Pancreas (tissue), 10 donors: ENCODE data around the gene CASP14. TPM values are rescaled to one million over a fixed set of nuclear protein-coding genes. Genes with fewer than 3 reads are reported as not detected.

Experiments
- ATAC-seq, 4 donors: fragments of 200-7000 bp; cut with Tn5 transposase; one replicate each; pipeline versions ENCODE4 v1.8.0 to v1.9.1; 2020; ENCODE audit warnings: mild to moderate bottlenecking in 4 of 4, moderate library complexity in 4 of 4
- DNase-seq, 6 donors: peaks; one replicate each; pipeline ENCODE4 v3.0.0-alpha.2; 2020
- FAIRE-seq: peaks from 2 replicates; lab custom pipeline; 2012; peaks lifted over from hg19 to GRCh38; lab: Jason Lieb, UNC
- H3K27ac ChIP-seq, 4 donors: fragments of 200-600 bp; sonication (generic); 1 replicate in 3 of 4; 2 replicates in 1 of 4; pipeline versions ENCODE4 v1.5.0 to v1.8.0; 2020
- H3K27me3 ChIP-seq, 4 donors: fragments of 200-600 bp; one replicate each; pipeline ENCODE4 v1.8.0; 2021
- H3K36me3 ChIP-seq, 3 donors: fragments of 200-600 bp; sonication (generic) in 1 of 3; one replicate each; pipeline versions ENCODE4 v1.5.0 to v1.8.0; 2020 to 2021
- H3K4me1 ChIP-seq, 3 donors: fragments of 200-600 bp; one replicate each; pipeline ENCODE4 v1.8.0; 2021
- H3K4me3 ChIP-seq, 4 donors: fragments of 200-600 bp; sonication (generic) in 2 of 4; one replicate each; pipeline versions ENCODE4 v1.5.0 to v1.8.0; 2020 to 2021
- H3K9me3 ChIP-seq, 4 donors: fragments of 200-600 bp; one replicate each; pipeline ENCODE4 v1.8.0; 2021
- WGBS, 2 donors: extraction: QIAGEN DNeasy Blood & Tissue Kit; methylation state at CpG; one replicate each; pipeline ENCODE4 v1.1.7; 2013; 5-methylcytosine and 5-hydroxymethylcytosine counted together
- intact Hi-C, 3 donors: fragments of 100-400 bp; cut with DNase I; formaldehyde crosslinking; loops; one replicate each; pipeline versions ENCODE4 v1.11.1 to v1.14.2; 2022
- polyA plus RNA-seq, 2 donors: library from polyadenylated mRNA; stranded (reverse); fragments of 200-250 nt; gene quantifications; one replicate each; pipeline ENCODE4 v1.2.3, GENCODE V29; 2013
- total RNA-seq, 6 donors: library from RNA; stranded (reverse); fragmentation: NEBNext Ultra II Directional in 4 of 6; extraction: Animal tissue kit (Norgen Biotek cat#: 25700) in 4 of 6; gene quantifications; one replicate each; pipeline versions ENCODE4 v1.2.1 to v1.2.4, GENCODE V29; 2021 to 2023
- TF ChIP-seq, protein P1 (sequence below), 4 donors: fragments of 200-600 bp; sonication (generic) in 3 of 4; IDR thresholded peaks; one replicate each; pipeline versions ENCODE4 v1.5.0 to v1.8.0; 2021; ENCODE audit warnings: antibody characterized with exemption in 4 of 4
- donor health status: healthy with polysubstance abuse.
- donor health status: DM: no; HTN: no; CAD: no; lungs with moderate emphysema.
- donor health status: DM: no; HTN: no; CAD: no.
- donor health status: control.
- donor health status: control.
- donor health status: Bipolar disorder and iron deficiency.
- donor health status: DM: yes; HTN: yes; CAD: no.
- donor health status: DM: no; HTN: no; CAD: no.
- donor health status: DM: no; HTN: no; CAD: no.
- donor health status: DM: yes; HTN: yes; CAD: no.

Gene CASP14
- total and polyA plus RNA-seq, 8 donors: 0.04 to 0.73 (median 0.14) TPM; not detected in 3

- peak; percentile 65 to 83 (median 74) for ATAC-seq
- H3K4me1 ChIP-seq: no peaks in the 10 kb centered on the region
- peak within 1 kb of the TSS; percentile 51 to 74 (median 68) for H3K27ac ChIP-seq
- no peaks in the 10 kb centered on the region for H3K36me3 ChIP-seq
- TF ChIP-seq, protein P1, sequence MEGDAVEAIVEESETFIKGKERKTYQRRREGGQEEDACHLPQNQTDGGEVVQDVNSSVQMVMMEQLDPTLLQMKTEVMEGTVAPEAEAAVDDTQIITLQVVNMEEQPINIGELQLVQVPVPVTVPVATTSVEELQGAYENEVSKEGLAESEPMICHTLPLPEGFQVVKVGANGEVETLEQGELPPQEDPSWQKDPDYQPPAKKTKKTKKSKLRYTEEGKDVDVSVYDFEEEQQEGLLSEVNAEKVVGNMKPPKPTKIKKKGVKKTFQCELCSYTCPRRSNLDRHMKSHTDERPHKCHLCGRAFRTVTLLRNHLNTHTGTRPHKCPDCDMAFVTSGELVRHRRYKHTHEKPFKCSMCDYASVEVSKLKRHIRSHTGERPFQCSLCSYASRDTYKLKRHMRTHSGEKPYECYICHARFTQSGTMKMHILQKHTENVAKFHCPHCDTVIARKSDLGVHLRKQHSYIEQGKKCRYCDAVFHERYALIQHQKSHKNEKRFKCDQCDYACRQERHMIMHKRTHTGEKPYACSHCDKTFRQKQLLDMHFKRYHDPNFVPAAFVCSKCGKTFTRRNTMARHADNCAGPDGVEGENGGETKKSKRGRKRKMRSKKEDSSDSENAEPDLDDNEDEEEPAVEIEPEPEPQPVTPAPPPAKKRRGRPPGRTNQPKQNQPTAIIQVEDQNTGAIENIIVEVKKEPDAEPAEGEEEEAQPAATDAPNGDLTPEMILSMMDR (IDR thresholded peaks at IDR 0.05): no peak
- H3K4me3 ChIP-seq: peak within 1 kb of the TSS; percentile 30 to 55 (median 48)
- no peaks in the 10 kb centered on the region for H3K9me3 ChIP-seq
- no peak for FAIRE-seq
- no peaks in the 10 kb centered on the region for H3K27me3 ChIP-seq
- peak in 2 of 6 donors; percentile 34 to 36 for DNase-seq
- 6 to 7% methylated on average over 69 to 73 of the region's 78 CpGs for WGBS, 2 donors
- intact Hi-C loops: no loop called here
These were observed 58.1 kb downstream of the CASP14 start, which contains the start of gene SYDE1 for GRCh38 chr19:15107061-15108010. Gene SYDE1, plus strand, starts transcription at chr19:15107401. Its CDS starts 33 bp downstream, at chr19:15107434.

Other genes starting within 250 kb of the CASP14 start
- not detected for gene OR7A5, start 214.3 kb upstream of the CASP14 start, total RNA-seq
- gene OR7A5, start 214.3 kb upstream of the CASP14 start, polyA plus RNA-seq: not detected
- under 1 TPM in 1 of 6 donors, not detected in 5; 0.03 TPM for gene OR7C1, start 214.3 kb upstream of the CASP14 start, total RNA-seq
- not detected for gene OR7C1, start 214.3 kb upstream of the CASP14 start, polyA plus RNA-seq
- not detected for gene OR7A10, start 200.6 kb upstream of the CASP14 start, total RNA-seq
- gene OR7A10, start 200.6 kb upstream of the CASP14 start, polyA plus RNA-seq: not detected
- gene OR7A17, start 163.3 kb upstream of the CASP14 start, total RNA-seq: not detected
- gene OR7A17, start 163.3 kb upstream of the CASP14 start, polyA plus RNA-seq: not detected
- gene OR7C2, start 108.0 kb upstream of the CASP14 start, total RNA-seq: not detected
- not detected for gene OR7C2, start 108.0 kb upstream of the CASP14 start, polyA plus RNA-seq
- under 1 TPM in 2 of 6 donors, not detected in 4; 0.15 to 0.38 TPM for gene SLC1A6, start 69.6 kb upstream of the CASP14 start, total RNA-seq
- gene SLC1A6, start 69.6 kb upstream of the CASP14 start, polyA plus RNA-seq: under 1 TPM in 1 of 2 donors, not detected in 1; 0.23 TPM
- not detected for gene OR1I1, start 32.7 kb downstream of the CASP14 start, total RNA-seq
- not detected for gene OR1I1, start 32.7 kb downstream of the CASP14 start, polyA plus RNA-seq
- gene SYDE1, start 57.9 kb downstream of the CASP14 start, total RNA-seq: 1 to 10 TPM; 2.5 to 5.2 (median 3.3) TPM
- 1 to 10 TPM; 5.8 to 6.1 TPM for gene SYDE1, start 57.9 kb downstream of the CASP14 start, polyA plus RNA-seq
- gene NOTCH3, start 151.5 kb downstream of the CASP14 start, total RNA-seq: 10 to 100 TPM in 5 of 6 donors, 1 to 10 TPM in 1; 8.4 to 29.4 (median 13.4) TPM
- gene NOTCH3, start 151.5 kb downstream of the CASP14 start, polyA plus RNA-seq: 1 to 10 TPM; 7.3 to 8.0 TPM
- gene EPHX3, start 183.0 kb downstream of the CASP14 start, total RNA-seq: under 1 TPM in 4 of 6 donors, not detected in 2; 0.09 to 0.59 (median 0.17) TPM
- gene EPHX3, start 183.0 kb downstream of the CASP14 start, polyA plus RNA-seq: under 1 TPM in 1 of 2 donors, not detected in 1; 0.16 TPM